K562 (cell line): Measurements from ENCODE around the gene SORCS2.

Experiments
- ATF6 ChIP-seq: sonication (generic); formaldehyde crosslinking; IDR thresholded peaks from 2 replicates; pipeline ENCODE4 v1.4.0; 2020; ENCODE audit warnings: mild to moderate bottlenecking, missing genetic modification reagents
- CTCF ChIP-seq, 3 experiments: IDR thresholded peaks in 2 of 3; conservative IDR thresholded peaks in 1 of 3; 2 replicates each; pipeline ENCODE4 v1.5.1; 2011 to 2012; ENCODE audit warnings: low read length in 3 of 3, mild to moderate bottlenecking in 3 of 3, control low read depth in 2 of 3, improper control_type of control experiment in 1 of 3, inconsistent platforms in 1 of 3, low read depth in 1 of 3, mixed read lengths in 1 of 3, moderate library complexity in 1 of 3; ENCODE audit not compliant: insufficient read depth in 2 of 3
- MAX ChIP-seq: sonication (generic); formaldehyde crosslinking; IDR thresholded peaks from 2 replicates; pipeline ENCODE4 v1.9.0; 2022; ENCODE audit warnings: mild to moderate bottlenecking, missing genetic modification reagents
- USF2 ChIP-seq: sonication (generic); formaldehyde crosslinking; IDR thresholded peaks from 2 replicates; pipeline ENCODE4 v1.5.0; 2020; ENCODE audit warnings: missing genetic modification reagents

GRCh38 chr4:7693711-7694110 lies 501.4 kb downstream of the SORCS2 start:
- no peak for TF ChIP-seq MAX (CRISPR knock-in tag)
- no peak for TF ChIP-seq CTCF (IDR thresholded peaks at IDR 0.05 in 2 of 3, conservative IDR thresholded peaks at IDR 0.05 in 1 of 3; ENCODE audit: insufficient read depth in 2 of 3, low read depth in 1 of 3, low read length in 3 of 3)
- TF ChIP-seq USF2 (CRISPR knock-in tag), result no peak
- no peak for TF ChIP-seq ATF6 (CRISPR knock-in tag)
